Measurements from ENCODE around the gene ATP5PD.
"Not testable (repeated sequence)": the region's sequence is repeated elsewhere in the genome, so short reads cannot be mapped to it uniquely, and the experiment has no call there.

The ATP5PD gene

GRCh38 chr17:75048249-75048878 lies 1.6 kb upstream of the ATP5PD start:
- DNase-seq = no peak

DNA sequence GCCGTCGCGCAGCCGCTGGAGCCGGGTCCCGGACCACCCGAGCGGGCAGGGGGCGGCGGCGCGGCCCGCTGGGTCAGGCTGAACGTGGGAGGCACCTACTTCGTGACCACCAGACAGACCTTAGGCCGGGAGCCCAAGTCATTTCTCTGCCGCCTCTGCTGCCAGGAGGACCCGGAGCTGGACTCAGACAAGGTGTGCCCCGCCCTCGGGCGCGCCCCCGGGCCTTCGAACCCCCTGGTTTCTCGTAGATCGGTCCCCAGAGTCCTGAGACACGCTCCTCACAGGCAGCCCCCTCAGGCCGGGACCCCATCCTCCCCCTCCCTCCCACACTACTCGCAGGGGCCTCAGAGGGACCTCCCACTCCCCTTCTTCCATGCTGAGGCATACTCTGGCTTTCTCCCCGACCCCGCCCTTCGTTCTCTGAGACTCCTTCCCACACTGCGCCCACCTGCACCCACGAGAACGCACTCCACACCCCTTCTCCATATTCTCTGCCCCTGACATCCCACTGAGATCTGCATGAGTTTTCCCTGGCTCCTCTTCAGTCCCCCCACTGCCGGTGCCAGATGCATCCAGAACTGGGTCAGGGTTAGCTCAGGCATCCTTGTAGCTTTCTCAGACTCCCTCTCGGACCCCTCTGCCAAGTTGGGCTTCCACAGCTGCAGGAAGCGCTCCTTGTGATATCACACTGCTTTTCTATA lies 779 bp upstream of the ATP5PD start:
- no peak for DNase-seq

DNA sequence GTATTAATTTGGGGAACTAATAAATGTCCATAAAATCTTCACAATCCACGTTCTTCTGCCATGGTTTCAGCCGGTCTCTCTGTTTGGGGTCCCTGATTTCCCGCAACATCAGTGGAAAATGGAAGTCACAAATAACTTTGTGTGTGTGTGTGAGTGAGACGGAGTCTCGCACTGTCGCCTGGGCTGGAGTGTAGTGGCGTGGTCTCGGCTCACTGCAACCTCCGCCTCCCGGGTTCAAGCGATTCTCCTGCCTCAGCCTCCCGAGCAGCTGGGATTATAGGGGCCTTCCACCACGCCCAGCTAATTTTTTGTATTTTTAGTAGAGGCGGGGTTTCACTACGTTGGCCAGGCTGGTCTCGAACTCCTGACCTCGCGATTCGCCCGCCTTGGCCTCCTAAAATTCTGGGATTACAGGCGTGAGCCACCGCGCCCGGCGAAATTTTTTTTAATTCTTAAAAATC lies 793 bp downstream of the ATP5PD start:
- DNase-seq = not testable (repeated sequence)

GRCh38 chr17:75044716-75045115 lies 2.1 kb downstream of the ATP5PD start:
- no peak for DNase-seq

DNA sequence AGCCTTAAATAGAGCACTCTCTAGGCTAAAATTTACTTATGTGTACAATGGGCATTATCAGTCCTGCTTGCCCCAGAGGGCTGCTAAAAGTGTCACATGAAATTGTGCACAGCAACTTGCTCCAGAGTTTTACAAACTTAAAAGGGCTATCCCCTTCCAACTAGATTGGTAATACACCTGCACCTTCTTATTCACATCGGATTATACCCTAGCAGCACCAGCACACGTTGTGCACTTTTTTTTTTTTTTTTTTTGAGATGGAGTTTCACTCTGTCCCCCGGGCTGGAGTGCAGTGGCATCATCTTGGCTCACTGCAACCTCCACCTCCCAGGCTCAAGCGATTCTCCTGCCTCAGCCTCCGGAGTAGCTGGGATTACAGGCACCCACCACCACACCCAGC lies 3.0 kb downstream of the ATP5PD start:
- not testable (repeated sequence) for DNase-seq

GRCh38 chr17:75041656-75042280 lies 5.0 kb downstream of the ATP5PD start:
- DNase-seq = no peak

- DNase-seq = no peak
These were observed 7.5 kb downstream of the ATP5PD start for GRCh38 chr17:75039238-75039637.

DNA sequence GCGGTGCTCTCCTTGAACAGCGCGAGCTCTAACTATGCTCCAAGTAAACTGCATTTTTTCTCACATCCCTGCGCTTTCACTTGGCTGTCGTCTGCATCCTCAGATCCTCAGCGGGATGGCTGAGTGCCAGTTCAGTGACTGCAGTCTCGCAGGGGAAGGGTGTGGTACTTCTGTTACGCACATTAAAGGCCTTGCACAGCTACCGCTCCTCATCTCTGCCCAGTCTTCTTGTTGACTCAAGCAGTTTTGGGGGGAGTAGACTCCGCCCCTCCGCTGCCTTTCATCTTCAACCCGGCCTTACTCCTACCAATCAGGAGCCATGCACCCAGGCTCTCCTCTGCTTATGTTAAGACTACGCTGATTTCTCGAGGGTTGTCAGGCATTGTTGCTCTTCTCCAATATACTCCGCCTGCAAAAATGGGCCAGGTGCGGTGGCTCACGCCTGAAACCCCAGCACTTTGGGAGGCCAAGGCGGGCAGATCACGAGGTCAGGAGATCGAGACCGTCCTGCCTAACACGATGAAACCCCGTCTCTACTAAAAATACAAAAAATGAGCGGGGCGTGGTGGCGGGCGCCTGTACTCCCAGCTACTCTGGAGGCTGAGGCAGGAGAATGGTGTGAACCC lies 10.0 kb downstream of the ATP5PD start:
- peak; percentile 12 for DNase-seq

DNA sequence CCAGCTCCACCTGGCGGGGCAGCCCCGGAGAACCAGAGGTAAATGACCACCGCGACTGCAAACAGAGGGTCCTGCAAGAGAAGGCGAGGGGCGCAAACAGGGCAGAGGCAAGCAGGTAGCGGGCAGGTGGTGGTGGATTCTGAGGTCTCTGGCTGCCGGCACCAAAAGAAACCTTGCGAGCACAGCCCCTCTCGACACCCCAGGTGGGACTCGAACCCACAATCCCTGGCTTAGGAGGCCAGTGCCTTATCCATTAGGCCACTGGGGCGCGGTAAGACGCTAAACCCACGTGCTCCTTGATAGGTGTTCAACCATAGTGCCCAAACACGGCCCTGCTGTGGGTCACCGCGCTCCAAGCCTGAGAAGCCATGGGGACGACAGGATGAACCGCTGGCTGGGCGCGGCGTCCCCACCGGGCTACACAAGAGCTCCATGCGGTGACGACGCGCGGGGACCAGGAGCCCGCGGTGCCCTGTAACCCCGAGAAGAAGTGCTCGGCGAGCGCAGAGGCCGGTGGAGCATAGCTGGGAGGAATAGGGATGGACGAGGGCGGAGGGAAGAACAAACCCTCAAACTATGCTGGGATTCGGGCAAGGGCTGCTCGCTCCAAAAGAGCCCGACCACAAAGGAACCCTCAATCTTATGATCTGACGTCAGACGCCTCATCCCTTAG lies 12.4 kb downstream of the ATP5PD start:
- DNase-seq = peak; percentile 79

DNA sequence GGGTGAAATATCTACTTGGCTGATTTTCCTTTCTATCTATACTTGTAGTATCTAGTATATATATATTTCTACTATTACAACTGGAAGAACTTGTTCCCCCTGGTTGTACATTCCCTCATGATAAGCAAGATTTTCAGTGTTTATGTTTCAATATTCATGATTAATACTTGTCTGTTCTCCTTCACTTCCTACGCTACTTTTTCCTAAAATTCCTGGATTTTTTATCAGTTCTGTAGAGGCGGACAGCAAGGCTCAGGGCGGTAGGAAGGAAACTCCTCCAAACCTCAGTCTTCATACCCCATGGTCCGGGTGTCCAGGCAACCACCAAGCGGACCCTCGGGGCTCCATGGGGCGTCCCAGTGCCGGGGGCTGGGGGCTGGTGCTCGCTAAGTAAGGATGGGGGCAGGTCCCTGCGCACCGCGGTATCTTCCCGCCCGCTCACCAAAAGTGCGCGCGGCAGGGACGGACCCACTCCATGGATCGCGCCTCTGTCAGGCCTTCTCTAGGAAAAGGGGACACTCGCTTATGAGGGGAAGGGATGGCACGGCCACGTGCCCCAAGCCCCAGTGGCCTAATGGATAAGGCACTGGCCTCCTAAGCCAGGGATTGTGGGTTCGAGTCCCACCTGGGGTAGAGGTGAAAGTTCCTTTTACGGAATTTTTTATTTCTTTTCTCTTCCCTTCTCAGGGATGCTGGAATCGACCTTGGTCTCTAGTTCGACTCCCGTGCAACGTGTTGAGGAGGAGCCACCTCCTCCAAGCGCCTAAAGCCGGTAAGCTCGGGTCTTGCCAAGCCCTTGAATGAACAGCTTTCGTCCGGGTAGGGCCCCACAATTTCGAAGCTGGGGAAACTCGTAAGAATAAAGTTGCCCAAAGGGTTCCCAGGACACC lies 13.2 kb downstream of the ATP5PD start:
- DNase-seq = peak; percentile 92

DNA sequence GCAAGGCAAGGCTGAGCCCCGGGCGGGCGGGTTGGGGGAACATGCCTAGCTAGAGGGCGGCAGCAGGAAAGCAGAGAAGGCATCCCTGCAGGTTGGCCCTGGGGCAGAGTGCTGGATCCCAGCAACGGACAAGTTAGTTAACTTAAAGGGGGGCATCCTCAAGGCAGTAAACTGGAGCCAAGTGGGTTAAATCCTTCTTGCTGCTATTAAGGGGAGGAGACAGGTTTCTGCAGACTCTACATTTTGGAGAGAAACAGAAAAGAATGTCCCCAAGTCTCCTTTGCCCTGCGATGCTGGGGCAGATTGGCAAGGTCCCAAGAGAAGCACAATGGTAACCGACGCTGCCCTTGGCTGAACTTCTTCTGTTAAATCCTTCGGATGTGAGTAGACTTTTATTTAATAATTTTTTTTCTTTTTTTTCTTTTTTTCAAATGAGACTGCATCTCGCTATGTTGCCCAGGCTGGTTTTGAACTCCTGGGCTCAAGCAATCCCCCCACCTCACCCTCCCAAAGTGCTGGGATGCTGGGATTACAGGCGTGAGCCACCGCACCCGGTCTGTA lies 14.0 kb downstream of the ATP5PD start:
- DNase-seq = no peak

- DNase-seq = peak; percentile 37
These were observed 14.6 kb downstream of the ATP5PD start for GRCh38 chr17:75031972-75032719.

GRCh38 chr17:75030161-75030560 lies 16.6 kb downstream of the ATP5PD start:
- DNase-seq = no peak

DNA sequence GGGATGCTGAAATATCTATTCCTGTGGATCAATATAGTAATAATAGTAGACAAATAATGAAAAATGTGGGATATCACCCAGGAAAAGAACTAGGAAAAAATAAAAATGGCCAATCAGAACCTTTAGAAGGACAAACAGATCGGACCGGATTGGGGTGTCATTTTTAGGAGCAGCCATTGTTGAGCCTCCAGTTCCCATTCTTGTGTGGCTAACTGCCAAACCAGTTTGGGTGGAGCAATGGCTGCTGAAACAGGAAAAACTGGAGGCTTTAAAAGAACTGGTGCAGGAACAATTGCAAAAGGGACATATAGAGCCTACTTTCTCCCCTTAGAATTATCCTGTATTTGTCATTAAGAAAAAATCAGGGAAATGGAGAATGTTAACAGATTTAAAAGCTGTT lies 20.1 kb downstream of the ATP5PD start:
- not testable (repeated sequence) for DNase-seq

DNA sequence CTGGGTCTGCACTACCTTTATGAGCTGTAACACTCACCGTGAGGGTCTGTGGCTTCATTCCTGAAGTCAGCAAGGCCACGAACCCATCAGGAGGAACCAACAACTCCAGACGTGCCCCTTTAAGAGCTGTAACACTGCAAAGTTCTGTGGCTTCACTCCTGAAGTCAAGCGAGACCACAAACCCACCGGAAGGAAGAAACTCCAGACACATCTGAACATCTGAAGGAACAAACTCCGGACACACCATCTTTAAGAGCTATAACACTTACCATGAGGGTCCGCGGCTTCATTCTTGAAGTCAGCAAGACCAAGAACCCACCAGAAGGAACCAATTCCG lies 21.4 kb downstream of the ATP5PD start:
- DNase-seq = not testable (repeated sequence)

DNA sequence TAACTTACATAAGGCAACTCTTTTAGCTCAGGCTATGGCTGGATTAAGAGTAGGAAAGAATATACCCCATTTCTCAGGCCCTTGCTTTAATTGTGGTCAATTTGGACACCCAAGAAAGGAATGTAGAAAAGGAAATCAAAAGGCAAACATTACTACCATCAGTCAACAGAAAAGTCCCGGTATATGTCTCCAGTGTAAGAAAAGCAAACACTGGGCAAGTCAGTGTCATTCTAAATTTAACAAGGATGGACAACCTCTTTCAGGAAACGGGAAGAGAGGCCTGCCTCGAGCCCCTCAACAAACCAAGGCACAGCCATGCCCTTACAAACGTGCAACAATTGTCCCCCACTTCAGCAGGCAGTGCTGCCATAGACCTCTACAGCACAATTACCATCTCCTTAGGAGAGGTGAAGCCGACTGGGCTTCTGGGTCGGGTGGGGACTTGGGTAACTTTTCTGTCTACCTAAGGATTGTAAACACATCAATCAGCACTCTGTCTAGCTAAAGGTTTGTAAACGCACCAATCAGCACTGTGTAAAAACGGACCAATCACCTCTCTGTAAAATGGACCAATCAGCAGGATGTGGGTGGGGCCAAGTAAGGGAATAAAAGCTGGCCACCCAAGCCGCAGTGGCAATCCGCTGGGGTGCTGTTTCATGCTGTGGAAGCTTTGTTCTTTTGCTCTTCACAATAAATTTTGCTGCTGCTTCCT lies 21.9 kb downstream of the ATP5PD start:
- no peak for DNase-seq

GRCh38 chr17:75020331-75021110 lies 26.2 kb downstream of the ATP5PD start:
- DNase-seq = no peak

DNA sequence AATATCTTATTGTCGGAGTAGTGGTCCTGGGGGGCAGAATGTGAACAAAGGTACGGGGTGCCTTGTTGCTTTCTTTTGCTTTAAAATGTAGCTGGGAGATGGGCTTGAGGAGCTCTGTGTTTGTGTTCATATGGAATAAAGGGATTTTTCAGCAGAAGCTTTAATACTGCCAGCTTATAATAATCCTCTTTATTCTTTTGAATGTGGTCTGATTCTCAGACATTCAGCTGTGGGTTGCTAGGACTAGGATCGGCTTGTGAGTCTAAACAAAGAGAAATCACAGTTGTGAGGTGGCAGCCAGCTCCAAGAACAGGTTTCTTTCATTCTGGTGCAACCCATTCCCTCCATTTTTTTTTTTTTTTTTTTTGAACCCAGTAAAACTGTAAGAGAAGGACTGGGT lies 27.1 kb downstream of the ATP5PD start:
- no peak for DNase-seq

- DNase-seq = no peak
These were observed 27.6 kb downstream of the ATP5PD start for GRCh38 chr17:75019146-75019545.

Measured in GOT3 (cell line).